ENCODE measurements around the gene SKA2. TPM values are rescaled to one million over a fixed set of nuclear protein-coding genes. Genes with fewer than 3 reads are reported as not detected.

The SKA2 gene
- total RNA-seq, 1 experiment from 2014 or later = 91.9 TPM

GRCh38 chr17:59161477-59161876 is 6.5 kb upstream of the SKA2 start:
- Histone ChIP-seq H3K79me2 (ENCODE audit: insufficient read depth, low read length) (peaks cover 13% of the 10 kb centered on the region; the same call in 1 of the 2 replicates), H2AK5ac (ENCODE audit: insufficient read length, low read length) (no peak overlapping the region), H2BK12ac (ENCODE audit: insufficient read length, low read depth, low read length) (no peak overlapping the region), H2BK20ac (ENCODE audit: low read depth, low read length, poor library complexity, severe bottlenecking) (no peak overlapping the region), H3K9ac (ENCODE audit: extremely low read depth, insufficient read length, low read length) (no peak overlapping the region), H4K20me1 (ENCODE audit: control insufficient read depth, insufficient read depth, insufficient read length) (no peaks in the 10 kb centered on the region), H4K5ac (ENCODE audit: insufficient read length, low read depth, low read length) (no peak overlapping the region), H3K27ac (ENCODE audit: insufficient read length, low read depth, low read length) (no peak overlapping the region), H3K4ac (ENCODE audit: low read depth, low read length) (no peak overlapping the region), H2BK120ac (ENCODE audit: low read depth, low read length, poor library complexity, severe bottlenecking) (no peak overlapping the region), H3K23ac (ENCODE audit: insufficient read length, low read depth, low read length) (no peak overlapping the region), H3K23me2 (ENCODE audit: insufficient read length, low read depth, low read length, poor library complexity, severe bottlenecking) (no peaks in the 10 kb centered on the region), H3K79me1 (ENCODE audit: insufficient read depth, low read depth, low read length, poor library complexity, severe bottlenecking) (peaks cover 7% of the 10 kb centered on the region), H3K4me1 (ENCODE audit: insufficient read depth, low read length) (no peaks in the 10 kb centered on the region), H3K56ac (ENCODE audit: insufficient read length, low read depth, low read length) (no peak overlapping the region), H3K4me2 (ENCODE audit: insufficient read depth, insufficient read length, low read length) (no peak overlapping the region), H4K8ac (replicated peaks; ENCODE audit: insufficient read length, low read depth, low read length) (no peak overlapping the region), H3K14ac (ENCODE audit: insufficient read depth, low read length) (no peak overlapping the region), H3T11ph (ENCODE audit: low read length) (no peak overlapping the region), H2BK15ac (ENCODE audit: low read depth, low read length) (no peak overlapping the region), H2AFZ (ENCODE audit: low read length) (no peak overlapping the region), H3K27me3 (ENCODE audit: insufficient read depth, low read length) (no peaks in the 10 kb centered on the region), H4K91ac (ENCODE audit: insufficient read length, low read depth, low read length) (no peak overlapping the region), H3K9me3 (ENCODE audit: control insufficient read depth, low read depth, low read length) (no peaks in the 10 kb centered on the region), H2BK5ac (ENCODE audit: insufficient read length, low read length) (no peak overlapping the region), H3K18ac (ENCODE audit: insufficient read length, low read depth, low read length) (no peak overlapping the region)
- no peaks in the 10 kb centered on the region for H3K27me3 Mint-ChIP-seq (ENCODE audit: low read depth)
- DNase-seq = no peak
- no peak overlapping the region for H3K4me3 Mint-ChIP-seq
- H3K27ac Mint-ChIP-seq = no peak overlapping the region
- WGBS (ENCODE audit: extremely low coverage, insufficient read length, low lambda C conversion rate) = no CpG with 5 or more reads among the region's 2 CpGs
- peaks cover 20 to 23% of the 10 kb centered on the region in 2 experiments for H3K4me1 Mint-ChIP-seq
- peaks cover 0 to 22% (median 8%) of the 10 kb centered on the region in 3 experiments; a peak in 3 of 7 replicates for H3K36me3 Mint-ChIP-seq (ENCODE audit: insufficient read depth in 1 of 3, low read depth in 3 of 3)
- no peaks in the 10 kb centered on the region for H3K9me3 Mint-ChIP-seq
- no peak for TF ChIP-seq CTCF (conservative IDR thresholded peaks at IDR 0.05)

All from H9 (cell line).